Measurements from ENCODE around the gene RAVER1. TPM values are rescaled to one million over a fixed set of nuclear protein-coding genes. Genes with fewer than 3 reads are reported as not detected.
A peak's percentile ranks its signal among the peaks of the same experiment; 100 is the strongest.

The RAVER1 gene
- total RNA-seq, 1 experiment from 2014 or later: 86.9 TPM

- peaks cover 9% of the 10 kb centered on the region for H3K4me1 Mint-ChIP-seq
- TF ChIP-seq ZNF138 (CRISPR knock-in tag; conservative IDR thresholded peaks at IDR 0.05): no peak
- TF ChIP-seq AFF4 (CRISPR knock-in tag; IDR thresholded peaks at IDR 0.05; ENCODE audit: borderline replicate concordance): no peak
- TF ChIP-seq JUN (CRISPR knock-in tag; IDR thresholded peaks at IDR 0.05): no peak
- TF ChIP-seq CREM (CRISPR knock-in tag; IDR thresholded peaks at IDR 0.05): peak; percentile 87
- TF ChIP-seq ARID4B (CRISPR knock-in tag; IDR thresholded peaks at IDR 0.05; ENCODE audit: borderline replicate concordance): peak; percentile 72; the same call in 1 of the 2 replicates
- no peak for TF ChIP-seq RELA (CRISPR knock-in tag; IDR thresholded peaks at IDR 0.05; ENCODE audit: borderline replicate concordance)
- TF ChIP-seq NFATC4 (CRISPR knock-in tag; IDR thresholded peaks at IDR 0.05): no peak
- peak; percentile 96 for TF ChIP-seq PRDM15 (CRISPR knock-in tag; IDR thresholded peaks at IDR 0.05)
- TF ChIP-seq ZNF219 (CRISPR knock-in tag; IDR thresholded peaks at IDR 0.05; ENCODE audit: borderline replicate concordance): no peak
- peak; percentile 47; the same call in 1 of the 2 replicates for TF ChIP-seq NFE2L1 (CRISPR knock-in tag; IDR thresholded peaks at IDR 0.05)
- TF ChIP-seq NR2C2 (CRISPR knock-in tag; IDR thresholded peaks at IDR 0.05): no peak
- peak; percentile 90 for TF ChIP-seq MAX (CRISPR knock-in tag; IDR thresholded peaks at IDR 0.05)
- TF ChIP-seq CREB1 (CRISPR knock-in tag; IDR thresholded peaks at IDR 0.05): 0 out of 2 replicates have a peak, but pooled peaks have one; percentile 51
- no peak for TF ChIP-seq HMGA2 (CRISPR knock-in tag; IDR thresholded peaks at IDR 0.05)
- TF ChIP-seq E2F5 (CRISPR knock-in tag; IDR thresholded peaks at IDR 0.05): 0 out of 2 replicates have a peak, but pooled peaks have one; percentile 60
- TF ChIP-seq GABPB1 (CRISPR knock-in tag; IDR thresholded peaks at IDR 0.05): peak; percentile 18; the same call in 1 of the 2 replicates
- TF ChIP-seq ZNF281 (CRISPR knock-in tag; IDR thresholded peaks at IDR 0.05): 0 out of 2 replicates have a peak, but pooled peaks have one; percentile 38
- peak; percentile 4; the same call in 1 of the 2 replicates for TF ChIP-seq ZBTB43 (CRISPR knock-in tag; IDR thresholded peaks at IDR 0.05)
Observed at GRCh38 chr19:10380313-10381102, 47.2 kb upstream of the RAVER1 start, which contains the start of gene TYK2. TSS of gene TYK2 (minus strand) at chr19:10380572. CDS start at chr19:10378406, 2,166 bp downstream.

More at GRCh38 chr19:10380313-10381102, 47.2 kb upstream of the RAVER1 start, which contains the start of gene TYK2:
- DNase-seq (ENCODE audit: low spot score) (peak; percentile 93), ATAC-seq (peak; percentile 96)
- Mint-ChIP-seq H3K9me3 (no peaks in the 10 kb centered on the region), H3K36me3 (peaks cover 8% of the 10 kb centered on the region), H3K4me3 (peak within 1 kb of the TSS; percentile 88), H3K27me3 (ENCODE audit: low read depth) (peaks cover 3% of the 10 kb centered on the region; the same call in 1 of the 2 replicates), H3K27ac (peak within 1 kb of the TSS; percentile 97)
- ChIA-PET CTCF (interaction anchor here (0.6 to 4.4 kb wide), 22 partner anchors 8 to 130 kb away, joined by 3 to 55 read pairs (median 4); partner anchors contain the start of genes CDC37, ICAM1, ICAM4 and ICAM5), POLR2A (interaction anchor here (0.6 to 1.9 kb wide), 13 partner anchors 8 to 394 kb away, joined by 3 to 11 read pairs (median 4); partner anchors contain the start of genes CDC37, ICAM1 and ICAM5)

Measured in WTC11 (cell line).